HepG2 (cell line): ENCODE data around the gene P4HB. TPM values are rescaled to one million over a fixed set of nuclear protein-coding genes. Genes with fewer than 3 reads are reported as not detected.
A peak's percentile ranks its signal among the peaks of the same experiment; 100 is the strongest.

Experiments
- AHR ChIP-seq: IDR thresholded peaks from 2 replicates; pipeline ENCODE4 v1.6.1; 2018; ENCODE audit warnings: missing genetic modification reagents, missing compliant biosample characterization
- ASH2L ChIP-seq: fragments of 300-600, 200-600 bp; sonication (generic); IDR thresholded peaks from 2 replicates; pipeline ENCODE4 v1.7.0; 2017; ENCODE audit warnings: low read depth, mild to moderate bottlenecking, moderate library complexity, mixed read lengths, low read length; ENCODE audit not compliant: insufficient read length
- BRD4 ChIP-seq: sonication (generic); formaldehyde crosslinking; IDR thresholded peaks from 2 replicates; pipeline ENCODE4 v1.4.0; 2020; ENCODE audit warnings: missing genetic modification reagents
- ELF1 ChIP-seq: sonication (generic); formaldehyde crosslinking; IDR thresholded peaks from 2 replicates; pipeline ENCODE4 v1.4.0; 2020; ENCODE audit warnings: missing genetic modification reagents
- MEIS2 ChIP-seq: sonication (generic); formaldehyde crosslinking; IDR thresholded peaks from 2 replicates; pipeline ENCODE4 v1.9.0; 2021; ENCODE audit warnings: mild to moderate bottlenecking, missing genetic modification reagents
- MXD4 ChIP-seq: IDR thresholded peaks from 2 replicates; pipeline ENCODE4 v1.6.1; 2016; ENCODE audit warnings: mild to moderate bottlenecking, missing biosample characterization, missing genetic modification reagents
- RBAK ChIP-seq: sonication (generic); formaldehyde crosslinking; IDR thresholded peaks from 2 replicates; pipeline ENCODE4 v1.5.1; 2020; ENCODE audit warnings: mild to moderate bottlenecking, missing genetic modification reagents
- RFXAP ChIP-seq: sonication (generic); formaldehyde crosslinking; IDR thresholded peaks from 2 replicates; pipeline ENCODE4 v1.4.0; 2020; ENCODE audit warnings: missing genetic modification reagents, borderline replicate concordance
- TRAFD1 ChIP-seq: sonication (generic); formaldehyde crosslinking; IDR thresholded peaks from 2 replicates; pipeline ENCODE4 v1.5.1; 2020; ENCODE audit warnings: missing genetic modification reagents, mild to moderate bottlenecking, borderline replicate concordance
- ZKSCAN5 ChIP-seq: sonication (generic); formaldehyde crosslinking; IDR thresholded peaks from 2 replicates; pipeline ENCODE4 v1.5.1; 2020; ENCODE audit warnings: mild to moderate bottlenecking, missing genetic modification reagents
- ZNF230 ChIP-seq: sonication (generic); formaldehyde crosslinking; IDR thresholded peaks from 2 replicates; pipeline ENCODE4 v1.4.0; 2020; ENCODE audit warnings: mild to moderate bottlenecking, missing genetic modification reagents
- ZNF687 ChIP-seq: sonication (generic); formaldehyde crosslinking; IDR thresholded peaks from 2 replicates; pipeline ENCODE4 v1.5.1; 2020; ENCODE audit warnings: mild to moderate bottlenecking, missing genetic modification reagents, moderate library complexity
- ZNF792 ChIP-seq: IDR thresholded peaks from 2 replicates; pipeline ENCODE4 v1.6.1; 2016
- ZSCAN12 ChIP-seq: sonication (generic); formaldehyde crosslinking; IDR thresholded peaks from 2 replicates; pipeline ENCODE4 v1.9.0; 2021; ENCODE audit warnings: mild to moderate bottlenecking, missing genetic modification reagents
- polyA plus RNA-seq, 8 experiments: library from polyadenylated mRNA; depleted of rRNA in 3 of 8; stranded (reverse) in 7 of 8; unstranded in 1 of 8; fragments of >200 nt; fragmentation: Illumina TruSeq in 4 of 8; extraction: Trizol in 4 of 8; gene quantifications; 2 replicates each; pipeline versions ENCODE4 v1.2.1 to v1.2.3, GENCODE V29; 2011 to 2016; ENCODE audit warnings: low read depth in 4 of 8, missing spikeins in 1 of 8, mixed read lengths in 1 of 8; ENCODE audit not compliant: insufficient read depth in 1 of 8
- total RNA-seq, 5 experiments: library from RNA; depleted of rRNA; stranded (reverse); fragments of >200 nt; fragmentation: Illumina TruSeq; extraction: Trizol; gene quantifications; 2 replicates each; pipeline ENCODE4 v1.2.3, GENCODE V29; 2016; ENCODE audit warnings: low read depth in 1 of 5
- TF ChIP-seq, protein P1 (sequence below): sonication (generic); formaldehyde crosslinking; IDR thresholded peaks from 2 replicates; pipeline ENCODE4 v1.5.0; 2020; ENCODE audit warnings: missing genetic modification reagents
- TF ChIP-seq, protein P2 (sequence below): sonication (generic); formaldehyde crosslinking; IDR thresholded peaks from 2 replicates; pipeline ENCODE4 v1.4.0; 2020; ENCODE audit warnings: missing genetic modification reagents

Gene P4HB
- total and polyA plus RNA-seq, 2 of the 13 experiments (the other 11 are each of a cell fraction or from before 2014, with no cell fraction given): 185 to 782 TPM

GRCh38 chr17:81859906-81860755 lies at the start of gene P4HB (continued):
- TF ChIP-seq TRAFD1 (CRISPR knock-in tag) (no peak), ZNF792 (CRISPR knock-in tag) (peak; percentile 25; the same call in 1 of the 2 replicates), RFXAP (CRISPR knock-in tag) (no peak), RBAK (CRISPR knock-in tag) (no peak), ZSCAN12 (CRISPR knock-in tag) (peak; percentile 60; the same call in 1 of the 2 replicates), ZKSCAN5 (CRISPR knock-in tag) (no peak), ASH2L (peak; percentile 9), MXD4 (no peak), BRD4 (CRISPR knock-in tag) (0 out of 2 replicates have a peak, but pooled peaks have one; percentile 37), ZNF230 (CRISPR knock-in tag) (peak; percentile 23; the same call in 1 of the 2 replicates), AHR (CRISPR knock-in tag) (no peak; the same call in 1 of the 2 replicates), MEIS2 (0 out of 2 replicates have a peak, but pooled peaks have one; percentile 72), ELF1 (peak; percentile 54; the same call in 1 of the 2 replicates), ZNF687 (peak; percentile 3)
- TF ChIP-seq, protein P1, sequence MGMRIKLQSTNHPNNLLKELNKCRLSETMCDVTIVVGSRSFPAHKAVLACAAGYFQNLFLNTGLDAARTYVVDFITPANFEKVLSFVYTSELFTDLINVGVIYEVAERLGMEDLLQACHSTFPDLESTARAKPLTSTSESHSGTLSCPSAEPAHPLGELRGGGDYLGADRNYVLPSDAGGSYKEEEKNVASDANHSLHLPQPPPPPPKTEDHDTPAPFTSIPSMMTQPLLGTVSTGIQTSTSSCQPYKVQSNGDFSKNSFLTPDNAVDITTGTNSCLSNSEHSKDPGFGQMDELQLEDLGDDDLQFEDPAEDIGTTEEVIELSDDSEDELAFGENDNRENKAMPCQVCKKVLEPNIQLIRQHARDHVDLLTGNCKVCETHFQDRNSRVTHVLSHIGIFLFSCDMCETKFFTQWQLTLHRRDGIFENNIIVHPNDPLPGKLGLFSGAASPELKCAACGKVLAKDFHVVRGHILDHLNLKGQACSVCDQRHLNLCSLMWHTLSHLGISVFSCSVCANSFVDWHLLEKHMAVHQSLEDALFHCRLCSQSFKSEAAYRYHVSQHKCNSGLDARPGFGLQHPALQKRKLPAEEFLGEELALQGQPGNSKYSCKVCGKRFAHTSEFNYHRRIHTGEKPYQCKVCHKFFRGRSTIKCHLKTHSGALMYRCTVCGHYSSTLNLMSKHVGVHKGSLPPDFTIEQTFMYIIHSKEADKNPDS (CRISPR knock-in tag): no peak
- TF ChIP-seq, protein P2, sequence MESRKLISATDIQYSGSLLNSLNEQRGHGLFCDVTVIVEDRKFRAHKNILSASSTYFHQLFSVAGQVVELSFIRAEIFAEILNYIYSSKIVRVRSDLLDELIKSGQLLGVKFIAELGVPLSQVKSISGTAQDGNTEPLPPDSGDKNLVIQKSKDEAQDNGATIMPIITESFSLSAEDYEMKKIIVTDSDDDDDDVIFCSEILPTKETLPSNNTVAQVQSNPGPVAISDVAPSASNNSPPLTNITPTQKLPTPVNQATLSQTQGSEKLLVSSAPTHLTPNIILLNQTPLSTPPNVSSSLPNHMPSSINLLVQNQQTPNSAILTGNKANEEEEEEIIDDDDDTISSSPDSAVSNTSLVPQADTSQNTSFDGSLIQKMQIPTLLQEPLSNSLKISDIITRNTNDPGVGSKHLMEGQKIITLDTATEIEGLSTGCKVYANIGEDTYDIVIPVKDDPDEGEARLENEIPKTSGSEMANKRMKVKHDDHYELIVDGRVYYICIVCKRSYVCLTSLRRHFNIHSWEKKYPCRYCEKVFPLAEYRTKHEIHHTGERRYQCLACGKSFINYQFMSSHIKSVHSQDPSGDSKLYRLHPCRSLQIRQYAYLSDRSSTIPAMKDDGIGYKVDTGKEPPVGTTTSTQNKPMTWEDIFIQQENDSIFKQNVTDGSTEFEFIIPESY (CRISPR knock-in tag): no peak
